ENCODE measurements around the gene TSPYL1. TPM values are rescaled to one million over a fixed set of nuclear protein-coding genes. Genes with fewer than 3 reads are reported as not detected.

Gene TSPYL1
- total RNA-seq, 1 experiment from 2014 or later: 70.3 TPM

DNA sequence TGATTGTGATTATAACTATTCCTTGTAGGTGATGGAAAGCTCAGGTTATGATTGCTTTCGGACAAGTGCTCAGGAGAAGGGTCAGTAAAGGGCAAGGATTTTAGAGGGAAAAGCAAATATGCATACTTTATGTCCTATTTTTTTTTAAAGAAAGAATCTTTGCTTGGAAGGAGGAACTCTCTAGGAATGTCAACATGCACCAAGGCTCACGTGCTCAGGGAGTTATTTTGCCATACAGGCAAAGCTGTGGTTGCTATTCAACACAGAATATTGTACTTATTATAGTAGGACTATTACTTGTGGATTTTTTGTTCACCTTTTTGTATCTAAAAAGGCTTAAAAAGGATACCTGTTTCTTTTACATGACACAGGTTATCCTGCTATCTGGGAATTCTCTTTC is 3.0 kb upstream of the TSPYL1 start:
- CTCF ChIA-PET: interaction anchor here (1.2 kb wide), 1 partner anchor 14 kb away, joined by 3 read pairs; no protein-coding TSS in a partner anchor
- POLR2A ChIA-PET: no interaction called here
- Histone ChIP-seq H2AFZ (ENCODE audit: low read depth, low read length, poor library complexity, severe bottlenecking) (no peak overlapping the region), H3K4me3 (replicated peaks in 1 of 2; ENCODE audit: low read depth in 1 of 2, low read length in 2 of 2) (no peak overlapping the region), H3K9me3 (ENCODE audit: control insufficient read depth in 1 of 2, insufficient read depth in 1 of 2, low read depth in 1 of 2, low read length in 2 of 2) (no peaks in the 10 kb centered on the region), H3K4me2 (ENCODE audit: low read length) (no peak overlapping the region), H3K27ac (ENCODE audit: low read depth, low read length) (no peak overlapping the region), H4K20me1 (ENCODE audit: insufficient read depth) (no peaks in the 10 kb centered on the region), H3K79me2 (ENCODE audit: insufficient read depth, low read length) (peaks cover 20% of the 10 kb centered on the region), H3K9ac (ENCODE audit: low read length) (no peak overlapping the region), H3K4me1 (ENCODE audit: control insufficient read depth in 1 of 2, insufficient read depth in 2 of 2, low read length in 2 of 2) (peaks cover 6 to 17% of the 10 kb centered on the region in 2 experiments), H3K36me3 (ENCODE audit: control insufficient read depth in 1 of 2, insufficient read depth in 2 of 2, low read length in 2 of 2) (peaks cover 0 to 9% of the 10 kb centered on the region in 2 experiments; a peak in 1 of 4 replicates), H3K9me2 (ENCODE audit: insufficient read depth) (no peaks in the 10 kb centered on the region), H3K27me3 (ENCODE audit: insufficient read depth, low read length) (no peaks in the 10 kb centered on the region)
- TF ChIP-seq POLR2A (IDR thresholded peaks at IDR 0.05; ENCODE audit: borderline replicate concordance, extremely low read depth, insufficient read depth, insufficient read length) (no peak), CEBPB (IDR thresholded peaks at IDR 0.05; ENCODE audit: low read depth) (no peak), ELF1 (IDR thresholded peaks at IDR 0.05; ENCODE audit: borderline replicate concordance, low read depth) (no peak), EZH2phosphoT487 (IDR thresholded peaks at IDR 0.05; ENCODE audit: borderline replicate concordance) (no peak), SP1 (IDR thresholded peaks at IDR 0.05; ENCODE audit: low read depth) (no peak), SIN3A (IDR thresholded peaks at IDR 0.05; ENCODE audit: low read depth) (no peak), EZH2 (IDR thresholded peaks at IDR 0.05) (no peak), CBX3 (IDR thresholded peaks at IDR 0.05; ENCODE audit: low read depth) (no peak), JUND (IDR thresholded peaks at IDR 0.05) (no peak), RAD21 (IDR thresholded peaks at IDR 0.05; ENCODE audit: low read depth) (no peak), YY1 (IDR thresholded peaks at IDR 0.05; ENCODE audit: extremely low read depth, insufficient replicate concordance, low read depth, low read length) (no peak), EGR1 (IDR thresholded peaks at IDR 0.05; ENCODE audit: low read depth) (no peak), ZFX (IDR thresholded peaks at IDR 0.05) (no peak), SRF (IDR thresholded peaks at IDR 0.05; ENCODE audit: low read depth) (no peak)
- TF ChIP-seq, protein P1, sequence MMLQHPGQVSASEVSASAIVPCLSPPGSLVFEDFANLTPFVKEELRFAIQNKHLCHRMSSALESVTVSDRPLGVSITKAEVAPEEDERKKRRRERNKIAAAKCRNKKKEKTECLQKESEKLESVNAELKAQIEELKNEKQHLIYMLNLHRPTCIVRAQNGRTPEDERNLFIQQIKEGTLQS (IDR thresholded peaks at IDR 0.05): no peak
- TF ChIP-seq, protein P2, sequence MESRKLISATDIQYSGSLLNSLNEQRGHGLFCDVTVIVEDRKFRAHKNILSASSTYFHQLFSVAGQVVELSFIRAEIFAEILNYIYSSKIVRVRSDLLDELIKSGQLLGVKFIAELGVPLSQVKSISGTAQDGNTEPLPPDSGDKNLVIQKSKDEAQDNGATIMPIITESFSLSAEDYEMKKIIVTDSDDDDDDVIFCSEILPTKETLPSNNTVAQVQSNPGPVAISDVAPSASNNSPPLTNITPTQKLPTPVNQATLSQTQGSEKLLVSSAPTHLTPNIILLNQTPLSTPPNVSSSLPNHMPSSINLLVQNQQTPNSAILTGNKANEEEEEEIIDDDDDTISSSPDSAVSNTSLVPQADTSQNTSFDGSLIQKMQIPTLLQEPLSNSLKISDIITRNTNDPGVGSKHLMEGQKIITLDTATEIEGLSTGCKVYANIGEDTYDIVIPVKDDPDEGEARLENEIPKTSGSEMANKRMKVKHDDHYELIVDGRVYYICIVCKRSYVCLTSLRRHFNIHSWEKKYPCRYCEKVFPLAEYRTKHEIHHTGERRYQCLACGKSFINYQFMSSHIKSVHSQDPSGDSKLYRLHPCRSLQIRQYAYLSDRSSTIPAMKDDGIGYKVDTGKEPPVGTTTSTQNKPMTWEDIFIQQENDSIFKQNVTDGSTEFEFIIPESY (IDR thresholded peaks at IDR 0.05; ENCODE audit: extremely low read depth, insufficient replicate concordance, low read length): no peak
- TF ChIP-seq, protein P3, sequence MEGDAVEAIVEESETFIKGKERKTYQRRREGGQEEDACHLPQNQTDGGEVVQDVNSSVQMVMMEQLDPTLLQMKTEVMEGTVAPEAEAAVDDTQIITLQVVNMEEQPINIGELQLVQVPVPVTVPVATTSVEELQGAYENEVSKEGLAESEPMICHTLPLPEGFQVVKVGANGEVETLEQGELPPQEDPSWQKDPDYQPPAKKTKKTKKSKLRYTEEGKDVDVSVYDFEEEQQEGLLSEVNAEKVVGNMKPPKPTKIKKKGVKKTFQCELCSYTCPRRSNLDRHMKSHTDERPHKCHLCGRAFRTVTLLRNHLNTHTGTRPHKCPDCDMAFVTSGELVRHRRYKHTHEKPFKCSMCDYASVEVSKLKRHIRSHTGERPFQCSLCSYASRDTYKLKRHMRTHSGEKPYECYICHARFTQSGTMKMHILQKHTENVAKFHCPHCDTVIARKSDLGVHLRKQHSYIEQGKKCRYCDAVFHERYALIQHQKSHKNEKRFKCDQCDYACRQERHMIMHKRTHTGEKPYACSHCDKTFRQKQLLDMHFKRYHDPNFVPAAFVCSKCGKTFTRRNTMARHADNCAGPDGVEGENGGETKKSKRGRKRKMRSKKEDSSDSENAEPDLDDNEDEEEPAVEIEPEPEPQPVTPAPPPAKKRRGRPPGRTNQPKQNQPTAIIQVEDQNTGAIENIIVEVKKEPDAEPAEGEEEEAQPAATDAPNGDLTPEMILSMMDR (IDR thresholded peaks at IDR 0.05 in 2 of 3, conservative IDR thresholded peaks at IDR 0.05 in 1 of 3; ENCODE audit: borderline replicate concordance in 1 of 3, insufficient read depth in 1 of 3, low read depth in 2 of 3, low read length in 2 of 3): no peak
- ATAC-seq: no peak
- DNase-seq (ENCODE audit: low read depth, low spot score): no peak
- BruUV-seq (replicated peaks): no TSS peak
- RAD21 ChIA-PET (ENCODE audit: low non-redundant PET in 1 of 2, low total read pairs in 2 of 2, uncharacterized antibody in 2 of 2, unreplicated experiment in 2 of 2): no interaction called here
- intact Hi-C loops (cut with micrococcal nuclease): no loop called here
